Left lung (tissue), 10 donors: ENCODE results near the gene ERF. TPM values are rescaled to one million over a fixed set of nuclear protein-coding genes. Genes with fewer than 3 reads are reported as not detected.

Source experiments
- ATAC-seq: fragments of 200-7000 bp; cut with Tn5 transposase; one replicate; pipeline ENCODE4 v1.9.1; 2020; ENCODE audit warnings: moderate library complexity
- DNase-seq, 4 donors: peaks; one replicate each; pipeline ENCODE4 v3.0.0-alpha.2; 2013 to 2020
- H3K27ac ChIP-seq, 2 donors: fragments of 200-600 bp; sonication (generic) in 1 of 2; one replicate each; pipeline versions ENCODE4 v1.5.0 to v1.8.0; 2020 to 2021
- H3K27me3 ChIP-seq, 2 donors: fragments of 200-600 bp; sonication (generic) in 1 of 2; one replicate each; pipeline versions ENCODE4 v1.5.0 to v1.8.0; 2020 to 2021
- H3K36me3 ChIP-seq, 2 donors: fragments of 200-600 bp; sonication (generic) in 1 of 2; one replicate each; pipeline versions ENCODE4 v1.5.0 to v1.8.0; 2020 to 2021
- H3K4me1 ChIP-seq, 2 donors: fragments of 200-600 bp; one replicate each; pipeline ENCODE4 v1.8.0; 2021
- H3K4me3 ChIP-seq, 2 donors: fragments of 200-600 bp; sonication (generic) in 1 of 2; one replicate each; pipeline versions ENCODE4 v1.5.0 to v1.8.0; 2020 to 2021; ENCODE audit warnings: mild to moderate bottlenecking in 1 of 2
- H3K9me3 ChIP-seq, 2 donors: fragments of 200-600 bp; sonication (generic) in 1 of 2; one replicate each; pipeline versions ENCODE4 v1.5.0 to v1.8.0; 2020 to 2021
- intact Hi-C, 2 donors: fragments of 100-400 bp; cut with DNase I; formaldehyde crosslinking; loops; one replicate each; pipeline versions ENCODE4 v1.11.2 to v1.14.2; 2022
- polyA plus RNA-seq, 6 donors: library from polyadenylated mRNA; unstranded; fragments of 120-200 nt; gene quantifications; one replicate each; pipeline ENCODE4 v1.2.1, GENCODE V29; 2013; ENCODE audit not compliant: insufficient read length in 6 of 6
- total RNA-seq, 2 donors: library from RNA; stranded (reverse); fragmentation: NEBNext Ultra II Directional; extraction: Animal tissue kit (Norgen Biotek cat#: 25700); gene quantifications; one replicate each; pipeline ENCODE4 v1.2.1, GENCODE V29; 2021
- TF ChIP-seq, protein P1 (sequence below), 2 donors: fragments of 200-600 bp; sonication (generic) in 1 of 2; IDR thresholded peaks; one replicate each; pipeline versions ENCODE4 v1.5.0 to v1.8.0; 2021; ENCODE audit warnings: antibody characterized with exemption in 2 of 2
- donor health status: DM: no; HTN: yes; CAD: no.
- donor health status: DM: no; HTN: no; CAD: no.

Gene ERF
- total and polyA plus RNA-seq, 8 donors, result 42.9 to 56.4 (median 48.9) TPM

DNA sequence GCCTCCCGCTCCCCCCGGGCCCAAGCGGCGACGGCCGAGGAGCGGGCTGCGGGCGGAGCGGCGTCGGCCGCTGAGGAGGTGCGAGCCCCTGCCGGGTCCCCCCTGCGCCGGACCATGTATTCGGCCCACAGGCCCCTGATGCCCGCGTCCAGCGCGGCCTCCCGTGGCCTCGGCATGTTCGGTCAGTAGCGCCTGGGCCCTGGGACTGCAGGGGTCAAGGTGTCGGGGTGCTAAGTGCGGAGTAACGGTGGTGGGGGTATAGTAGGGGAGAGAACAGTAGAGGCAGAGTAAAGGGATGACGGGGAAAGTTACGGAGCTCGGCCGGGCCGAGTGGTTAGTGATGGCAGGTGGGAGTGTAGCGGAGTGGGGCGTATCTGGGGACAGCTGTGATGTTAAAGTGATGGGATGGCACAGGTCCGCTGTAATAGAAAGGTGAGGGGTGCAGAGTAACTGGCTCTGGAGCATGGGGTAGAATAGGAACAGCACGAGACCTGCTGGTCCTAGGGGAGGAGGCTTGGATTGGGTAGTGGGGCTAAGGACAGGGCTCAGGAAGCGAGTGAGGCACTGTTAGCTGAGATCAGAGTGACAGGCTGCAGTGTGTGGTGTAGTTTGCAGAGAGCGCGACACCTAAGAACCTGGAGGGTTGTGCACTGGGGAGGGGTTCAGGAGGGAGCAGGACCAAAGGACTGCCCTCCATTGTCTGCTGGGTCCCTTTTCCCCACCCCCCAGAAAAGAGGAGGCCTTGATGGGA lies 29.8 kb upstream of the ERF start:
- peaks cover 40 to 54% of the 10 kb centered on the region in 2 donors for H3K4me1 ChIP-seq
- intact Hi-C loops, result loop anchor here in 1 of 2 donors (5.0 kb wide), 1 partner anchor 32 kb away; no protein-coding TSS in a partner anchor

DNA sequence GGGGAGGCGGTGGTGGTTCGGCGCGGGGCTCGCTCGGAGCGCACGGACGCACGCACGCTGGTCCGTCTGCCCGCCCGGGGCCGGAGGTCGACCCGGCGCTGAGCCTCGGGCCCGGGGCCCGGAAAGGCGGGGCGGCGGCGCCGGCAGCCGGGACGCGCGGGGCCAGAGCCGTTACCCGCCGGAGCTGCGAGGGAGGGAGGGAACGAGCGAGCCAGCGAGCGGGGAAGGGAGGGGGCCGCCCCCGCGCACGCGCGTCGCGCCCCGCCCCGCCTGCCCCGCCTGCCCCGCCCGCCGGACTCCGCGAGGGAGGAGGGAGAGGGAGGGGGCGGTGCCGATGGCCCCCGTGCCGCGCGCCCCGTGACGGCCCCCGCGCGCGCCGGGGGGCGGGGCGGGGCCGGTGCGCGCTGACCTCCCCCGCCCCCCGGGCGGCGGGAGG lies 29.2 kb upstream of the ERF start:
- TF ChIP-seq, protein P1, sequence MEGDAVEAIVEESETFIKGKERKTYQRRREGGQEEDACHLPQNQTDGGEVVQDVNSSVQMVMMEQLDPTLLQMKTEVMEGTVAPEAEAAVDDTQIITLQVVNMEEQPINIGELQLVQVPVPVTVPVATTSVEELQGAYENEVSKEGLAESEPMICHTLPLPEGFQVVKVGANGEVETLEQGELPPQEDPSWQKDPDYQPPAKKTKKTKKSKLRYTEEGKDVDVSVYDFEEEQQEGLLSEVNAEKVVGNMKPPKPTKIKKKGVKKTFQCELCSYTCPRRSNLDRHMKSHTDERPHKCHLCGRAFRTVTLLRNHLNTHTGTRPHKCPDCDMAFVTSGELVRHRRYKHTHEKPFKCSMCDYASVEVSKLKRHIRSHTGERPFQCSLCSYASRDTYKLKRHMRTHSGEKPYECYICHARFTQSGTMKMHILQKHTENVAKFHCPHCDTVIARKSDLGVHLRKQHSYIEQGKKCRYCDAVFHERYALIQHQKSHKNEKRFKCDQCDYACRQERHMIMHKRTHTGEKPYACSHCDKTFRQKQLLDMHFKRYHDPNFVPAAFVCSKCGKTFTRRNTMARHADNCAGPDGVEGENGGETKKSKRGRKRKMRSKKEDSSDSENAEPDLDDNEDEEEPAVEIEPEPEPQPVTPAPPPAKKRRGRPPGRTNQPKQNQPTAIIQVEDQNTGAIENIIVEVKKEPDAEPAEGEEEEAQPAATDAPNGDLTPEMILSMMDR (IDR thresholded peaks at IDR 0.05), result no peak
- H3K9me3 ChIP-seq, result no peaks in the 10 kb centered on the region
- H3K36me3 ChIP-seq, result peaks cover 0 to 24% of the 10 kb centered on the region in 2 donors
- DNase-seq (peak; percentile 76 to 94 (median 78)), ATAC-seq (peak; percentile 39)
- H3K4me3 ChIP-seq, result peak overlapping the region; percentile 15 to 62
- peaks cover 46 to 61% of the 10 kb centered on the region in 2 donors for H3K4me1 ChIP-seq
- intact Hi-C loops, result no loop called here
- H3K27me3 ChIP-seq, result no peaks in the 10 kb centered on the region
- H3K27ac ChIP-seq, result peak overlapping the region; percentile 82 to 89

More for the DNA sequence above, 29.8 kb upstream of the ERF start:
- ATAC-seq (no peak), DNase-seq (peak in 2 of 4 donors; percentile 51 to 86)
- Histone ChIP-seq H3K4me3 (peak overlapping the region; percentile 33 to 62), H3K9me3 (no peaks in the 10 kb centered on the region), H3K27ac (peak overlapping the region; percentile 54 to 77), H3K36me3 (peaks cover 0 to 31% of the 10 kb centered on the region in 2 donors), H3K27me3 (no peaks in the 10 kb centered on the region)
- TF ChIP-seq, protein P1 (IDR thresholded peaks at IDR 0.05), result no peak

DNA sequence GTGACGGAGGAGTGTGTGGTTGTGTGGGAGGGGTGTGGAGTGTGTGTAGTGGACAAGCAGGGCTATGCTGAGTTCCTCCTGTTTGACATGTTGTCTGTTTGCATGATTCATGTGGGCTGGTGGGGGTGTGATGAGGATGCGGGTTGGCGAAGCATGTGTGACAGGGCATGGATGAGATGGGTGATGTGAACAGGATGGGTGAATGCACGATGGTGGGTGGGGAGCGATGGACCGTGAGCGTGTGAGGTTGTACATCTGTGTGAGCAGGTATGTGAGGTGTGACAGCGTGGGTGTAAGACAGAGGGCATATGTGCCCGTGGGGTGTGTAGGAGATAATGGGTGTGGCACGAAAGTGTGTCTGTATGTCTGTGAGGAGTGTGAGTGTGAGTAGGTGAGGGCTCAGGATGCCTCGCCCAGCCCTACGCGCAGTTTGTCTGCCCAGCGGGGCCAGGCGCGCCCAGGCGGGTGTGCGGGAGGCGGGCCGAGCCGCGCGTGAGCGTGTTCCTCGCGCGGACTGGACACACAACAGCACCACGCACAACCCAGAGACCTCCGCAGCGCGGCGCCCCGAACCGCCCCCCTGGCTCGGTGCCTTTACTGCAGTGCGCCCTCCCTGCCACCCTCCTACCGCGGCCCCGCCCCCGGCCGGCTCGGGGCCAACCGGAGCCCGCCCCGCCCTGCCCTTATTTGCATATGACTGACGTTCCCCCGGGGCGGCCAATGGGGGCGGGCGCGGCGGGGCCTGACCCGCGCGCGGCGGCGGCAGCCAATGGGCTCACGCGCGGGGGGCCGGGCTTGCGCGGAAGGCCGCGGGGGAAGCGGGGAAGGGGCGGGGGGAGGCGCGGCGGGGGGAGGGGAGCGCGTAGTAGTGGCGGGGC lies 28.5 kb upstream of the ERF start:
- no peaks in the 10 kb centered on the region for H3K9me3 ChIP-seq
- H3K27me3 ChIP-seq, result no peaks in the 10 kb centered on the region
- peak overlapping the region; percentile 41 to 62 for H3K4me3 ChIP-seq
- intact Hi-C loops, result no loop called here
- TF ChIP-seq, protein P1 (IDR thresholded peaks at IDR 0.05), result no peak
- peak overlapping the region; percentile 89 to 94 for H3K27ac ChIP-seq
- DNase-seq, result peak; percentile 93 to 98 (median 96)
- peaks cover 0 to 17% of the 10 kb centered on the region in 2 donors for H3K36me3 ChIP-seq
- H3K4me1 ChIP-seq, result peaks cover 53 to 67% of the 10 kb centered on the region in 2 donors
- peak; percentile 72 for ATAC-seq

DNA sequence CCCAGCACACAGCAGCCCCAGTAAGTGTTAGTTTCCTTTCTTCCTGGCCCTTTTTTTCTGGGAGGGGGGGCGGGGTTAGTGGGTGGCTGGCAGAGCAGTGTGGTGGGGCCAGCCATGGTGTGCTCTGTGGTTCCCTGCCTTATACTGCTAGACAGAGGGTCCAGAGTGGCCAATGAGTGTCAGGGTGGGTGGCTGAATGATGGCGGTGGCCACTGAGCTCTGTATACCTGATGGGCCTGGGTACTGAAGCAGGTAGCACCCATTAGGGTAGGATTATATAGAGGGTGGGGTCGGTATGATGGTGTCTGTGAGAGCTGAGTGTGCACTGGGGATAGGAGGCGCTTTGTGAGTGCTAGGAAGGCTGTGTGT lies 27.9 kb upstream of the ERF start:
- no peak for ATAC-seq
- Histone ChIP-seq H3K9me3 (no peaks in the 10 kb centered on the region), H3K4me3 (peak overlapping the region in 1 of 2 donors; percentile 62), H3K36me3 (peaks cover 0 to 11% of the 10 kb centered on the region in 2 donors), H3K27ac (peak overlapping the region; percentile 89 to 94), H3K4me1 (peaks cover 59 to 74% of the 10 kb centered on the region in 2 donors), H3K27me3 (no peaks in the 10 kb centered on the region)
- DNase-seq, result no peak
- intact Hi-C loops, result no loop called here
- TF ChIP-seq, protein P1 (IDR thresholded peaks at IDR 0.05), result no peak
